Retinal pigment epithelial cell (primary cell): ENCODE measurements around the gene TENM3.
A peak's percentile ranks its signal among the peaks of the same experiment; 100 is the strongest.

Source experiments
- DNase-seq: peaks from one replicate; pipeline ENCODE4 v3.0.0-alpha.2; 2010; ENCODE audit warnings: low read depth
- H3K4me3 ChIP-seq: 2 replicates; pipeline ENCODE4 v1.5.1; 2011; ENCODE audit warnings: mild to moderate bottlenecking, low read length, control low read depth, moderate library complexity
- TF ChIP-seq, protein P1 (sequence below): conservative IDR thresholded peaks from 2 replicates; pipeline ENCODE4 v1.5.1; 2011; ENCODE audit warnings: low read depth, low read length, control low read depth, inconsistent platforms

The TENM3 gene

DNA sequence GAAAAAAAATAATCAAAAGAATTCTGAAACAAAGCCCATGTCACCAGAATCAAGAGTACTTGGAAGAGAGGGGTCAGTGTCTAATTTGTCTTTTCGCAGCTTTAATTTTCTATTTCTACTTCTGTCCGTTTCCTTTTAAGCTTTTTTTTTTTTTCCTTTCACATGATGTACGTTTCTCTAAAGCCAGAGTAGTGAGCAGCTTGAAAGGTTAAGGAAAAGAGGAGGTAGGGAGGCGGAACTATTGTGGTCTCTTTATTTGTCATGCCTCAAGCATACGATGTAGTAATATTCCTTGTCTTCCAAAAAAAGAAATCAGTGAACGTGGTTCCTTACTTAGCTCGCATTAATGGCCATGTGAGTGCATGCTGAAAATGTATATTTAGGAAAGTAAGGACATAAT, 311.5 kb downstream of the TENM3 start:
- DNase-seq = no peak
- no peak overlapping the region for H3K4me3 ChIP-seq
- TF ChIP-seq, protein P1, sequence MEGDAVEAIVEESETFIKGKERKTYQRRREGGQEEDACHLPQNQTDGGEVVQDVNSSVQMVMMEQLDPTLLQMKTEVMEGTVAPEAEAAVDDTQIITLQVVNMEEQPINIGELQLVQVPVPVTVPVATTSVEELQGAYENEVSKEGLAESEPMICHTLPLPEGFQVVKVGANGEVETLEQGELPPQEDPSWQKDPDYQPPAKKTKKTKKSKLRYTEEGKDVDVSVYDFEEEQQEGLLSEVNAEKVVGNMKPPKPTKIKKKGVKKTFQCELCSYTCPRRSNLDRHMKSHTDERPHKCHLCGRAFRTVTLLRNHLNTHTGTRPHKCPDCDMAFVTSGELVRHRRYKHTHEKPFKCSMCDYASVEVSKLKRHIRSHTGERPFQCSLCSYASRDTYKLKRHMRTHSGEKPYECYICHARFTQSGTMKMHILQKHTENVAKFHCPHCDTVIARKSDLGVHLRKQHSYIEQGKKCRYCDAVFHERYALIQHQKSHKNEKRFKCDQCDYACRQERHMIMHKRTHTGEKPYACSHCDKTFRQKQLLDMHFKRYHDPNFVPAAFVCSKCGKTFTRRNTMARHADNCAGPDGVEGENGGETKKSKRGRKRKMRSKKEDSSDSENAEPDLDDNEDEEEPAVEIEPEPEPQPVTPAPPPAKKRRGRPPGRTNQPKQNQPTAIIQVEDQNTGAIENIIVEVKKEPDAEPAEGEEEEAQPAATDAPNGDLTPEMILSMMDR = no peak

DNA sequence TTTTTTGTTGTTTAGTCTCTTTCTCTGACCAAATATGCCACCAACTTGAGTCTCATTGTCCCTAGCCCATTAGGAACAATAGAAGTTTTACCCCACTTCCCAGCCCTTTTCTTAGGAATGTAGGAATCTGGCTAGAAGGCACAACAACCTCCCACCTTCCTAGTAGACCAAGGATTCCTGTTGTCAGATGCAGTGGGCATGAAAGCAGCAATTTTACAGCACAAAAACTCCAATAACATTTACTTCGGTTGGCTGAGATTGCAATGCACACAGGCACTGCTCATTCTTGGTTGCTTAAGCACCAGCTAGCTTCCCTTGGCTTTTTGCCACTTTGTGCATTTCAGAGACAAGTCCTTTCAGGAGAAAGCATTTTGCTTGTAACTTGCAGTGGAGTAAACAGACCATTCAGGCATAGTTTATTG, 312.8 kb downstream of the TENM3 start:
- DNase-seq = peak; percentile 67
- no peak overlapping the region for H3K4me3 ChIP-seq

DNA sequence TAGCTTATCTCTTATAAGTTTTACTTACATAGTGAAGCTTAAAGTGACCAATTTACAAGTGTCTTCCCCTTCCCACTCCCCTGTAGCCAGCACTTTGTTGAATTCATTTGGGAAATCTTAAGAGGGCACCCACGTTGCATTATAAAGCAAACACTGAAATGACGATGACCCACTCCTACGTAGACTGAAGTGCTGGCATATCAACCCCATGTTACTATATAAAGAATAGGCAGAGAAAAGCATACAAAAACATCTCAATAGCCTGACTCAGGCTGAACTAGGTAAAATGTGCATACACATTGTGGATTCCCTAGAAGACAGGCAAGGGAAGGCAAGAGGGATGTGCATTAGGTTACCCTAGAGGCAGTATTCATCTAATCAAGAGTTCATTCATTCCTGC, 313.4 kb downstream of the TENM3 start:
- H3K4me3 ChIP-seq = no peak overlapping the region
- DNase-seq = no peak
- TF ChIP-seq, protein P1 = no peak

More for the DNA sequence above, 312.8 kb downstream of the TENM3 start:
- TF ChIP-seq, protein P1 = no peak

DNA sequence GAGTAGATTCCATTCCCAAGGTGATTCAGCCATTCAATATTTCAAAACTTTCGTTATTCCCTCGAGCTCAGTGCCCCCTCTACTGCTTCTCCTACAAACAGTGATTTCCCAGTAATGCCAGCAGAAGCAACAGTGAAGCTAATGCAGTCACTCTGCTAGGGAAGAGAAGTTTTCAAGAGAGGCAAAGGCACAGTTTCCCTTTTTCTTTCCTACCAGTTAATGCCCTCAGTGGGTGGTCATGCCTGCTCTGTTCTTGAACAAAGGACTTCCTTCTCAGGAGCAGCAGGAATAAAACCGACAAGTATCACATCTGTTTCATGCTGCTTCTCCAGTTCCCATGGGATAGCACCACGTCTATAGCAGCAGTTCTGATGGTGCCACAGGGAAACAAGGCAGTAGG, 317.2 kb downstream of the TENM3 start:
- no peak for DNase-seq
- TF ChIP-seq, protein P1 = no peak
- H3K4me3 ChIP-seq = no peak overlapping the region

DNA sequence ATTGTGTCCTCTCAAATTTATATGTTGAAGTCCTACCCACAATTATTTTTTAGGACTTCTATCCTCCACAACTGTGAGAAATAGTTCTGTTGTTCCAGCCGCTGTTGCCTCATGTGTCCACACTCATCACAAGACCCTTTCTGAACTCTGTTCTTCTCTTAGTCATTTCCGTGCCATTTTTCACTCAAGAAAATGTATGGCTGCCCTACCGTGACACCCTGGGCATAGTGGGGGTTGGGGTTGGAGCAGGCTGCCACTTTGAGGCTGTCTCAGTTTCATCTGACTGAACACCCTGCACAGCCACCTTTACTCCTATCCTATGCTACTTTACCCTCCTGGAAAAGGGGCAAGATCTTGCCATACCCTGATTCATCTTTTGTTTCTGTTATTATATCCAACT, 319.1 kb downstream of the TENM3 start:
- TF ChIP-seq, protein P1 = no peak
- DNase-seq = no peak
- no peak overlapping the region for H3K4me3 ChIP-seq

DNA sequence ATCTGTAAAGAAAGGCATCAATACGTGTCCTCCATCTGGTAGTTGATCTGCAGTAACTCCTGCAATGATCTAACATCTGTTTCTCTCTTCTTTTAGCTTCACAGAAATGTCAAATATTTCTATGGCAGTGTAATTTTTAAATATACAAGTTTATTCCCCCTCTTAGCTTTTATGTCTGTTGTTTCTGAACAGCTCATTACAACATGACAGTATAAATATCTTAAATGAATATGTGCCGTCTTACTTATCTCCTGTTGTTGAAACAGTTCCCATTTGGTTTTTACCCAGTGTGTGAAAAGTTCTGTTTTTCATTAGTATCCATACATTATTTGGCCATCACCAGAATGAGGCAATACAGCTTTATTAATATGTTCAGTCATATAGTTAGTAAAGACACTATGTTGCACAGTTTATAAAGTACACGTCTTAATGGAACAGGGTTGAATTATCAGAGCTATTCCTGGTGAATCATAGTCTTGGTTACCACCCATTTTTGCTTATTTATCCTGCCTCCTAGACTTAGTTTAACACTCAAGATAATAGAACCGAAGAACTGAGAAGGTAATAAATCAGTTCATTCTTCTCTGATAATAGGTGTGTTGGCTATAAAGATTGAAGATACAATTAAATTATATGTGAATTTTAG, 321.6 kb downstream of the TENM3 start:
- H3K4me3 ChIP-seq = no peak overlapping the region
- TF ChIP-seq, protein P1 = no peak
- DNase-seq = no peak

DNA sequence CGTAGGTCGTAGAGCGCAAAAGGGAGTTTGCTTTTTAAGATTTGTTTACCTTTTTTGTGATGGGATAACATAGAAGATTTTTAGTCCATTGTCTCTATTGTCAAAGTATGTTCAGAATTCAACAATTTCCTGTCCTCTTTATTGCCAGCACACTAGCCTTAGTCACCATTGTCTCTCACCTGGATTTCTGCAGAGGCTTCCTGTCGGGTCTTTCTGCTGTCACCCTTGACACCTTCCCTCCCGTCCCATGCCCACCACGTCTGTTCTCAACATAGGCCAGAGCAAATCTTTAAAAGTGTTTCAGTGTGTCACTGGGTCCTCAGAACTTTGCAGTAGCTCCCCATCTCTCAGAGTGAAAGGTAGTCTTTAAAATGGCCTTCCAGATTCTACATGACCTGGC, 323.9 kb downstream of the TENM3 start:
- no peak for DNase-seq

More for the DNA sequence above, 323.9 kb downstream of the TENM3 start:
- TF ChIP-seq, protein P1 = no peak
- H3K4me3 ChIP-seq = no peak overlapping the region
